ENCODE measurements around the gene CECR2.

CECR2 gene

GRCh38 chr22:17578136-17578754 is 209.0 kb downstream of the CECR2 start:
- no peak for DNase-seq

- no peak for DNase-seq
These were observed 210.3 kb downstream of the CECR2 start for GRCh38 chr22:17579535-17579981.

GRCh38 chr22:17580441-17581031 is 211.3 kb downstream of the CECR2 start:
- no peak for DNase-seq

GRCh38 chr22:17581056-17581455 is 211.8 kb downstream of the CECR2 start:
- no peak for DNase-seq

GRCh38 chr22:17581631-17582030 is 212.4 kb downstream of the CECR2 start:
- no peak for DNase-seq

GRCh38 chr22:17583151-17583550 is 213.9 kb downstream of the CECR2 start:
- DNase-seq: no peak

GRCh38 chr22:17586831-17587440 is 217.7 kb downstream of the CECR2 start:
- DNase-seq: no peak

GRCh38 chr22:17587629-17588028 is 218.4 kb downstream of the CECR2 start:
- no peak for DNase-seq

- DNase-seq: no peak
These were observed 219.3 kb downstream of the CECR2 start for GRCh38 chr22:17588606-17589005.

- no peak for DNase-seq
These were observed 220.6 kb downstream of the CECR2 start for GRCh38 chr22:17589810-17590375.

- no peak for DNase-seq
These were observed 221.3 kb downstream of the CECR2 start for GRCh38 chr22:17590586-17590985.

GRCh38 chr22:17592201-17592600 is 222.9 kb downstream of the CECR2 start:
- DNase-seq: no peak

- no peak for DNase-seq
These were observed 227.0 kb downstream of the CECR2 start for GRCh38 chr22:17596226-17596625.

- no peak for DNase-seq
These were observed 228.0 kb downstream of the CECR2 start for GRCh38 chr22:17597217-17597616.

- no peak for DNase-seq
These were observed 229.1 kb downstream of the CECR2 start for GRCh38 chr22:17598318-17598717.

GRCh38 chr22:17601031-17601430 is 231.8 kb downstream of the CECR2 start:
- DNase-seq: no peak

GRCh38 chr22:17603668-17604067 is 234.4 kb downstream of the CECR2 start:
- DNase-seq: no peak

- DNase-seq: no peak
These were observed 237.2 kb downstream of the CECR2 start for GRCh38 chr22:17606496-17606895.

All from CD4-positive, alpha-beta T cell treated with Interleukin-12 subunit alpha and Interleukin-12 subunit beta, for 1 hour (primary cell).